GM18868 (cell line): ENCODE results near the gene PHF21A.

ENCODE experiments used
- ATAC-seq: cut with Tn5 transposase; IDR thresholded peaks from one replicate; pipeline ENCODE4 v1.9.1; 2021; ENCODE audit warnings: mild to moderate bottlenecking, moderate library complexity; ENCODE audit not compliant: unreplicated experiment

PHF21A gene

GRCh38 chr11:45937916-45938315, 183.3 kb downstream of the PHF21A start:
- ATAC-seq = no peak

- ATAC-seq = no peak
Observed at GRCh38 chr11:45936511-45937054, 184.7 kb downstream of the PHF21A start.

GRCh38 chr11:45935349-45936064, 185.7 kb downstream of the PHF21A start:
- ATAC-seq = no peak

- ATAC-seq = no peak
Observed at GRCh38 chr11:45934580-45935318, 186.5 kb downstream of the PHF21A start.

- no peak for ATAC-seq
Observed at GRCh38 chr11:45933846-45934579, 187.2 kb downstream of the PHF21A start.

GRCh38 chr11:45933131-45933831, 188.0 kb downstream of the PHF21A start:
- peak; percentile 34 for ATAC-seq

- no peak for ATAC-seq
Observed at GRCh38 chr11:45932217-45932616, 189.0 kb downstream of the PHF21A start.

GRCh38 chr11:45931739-45932138, 189.5 kb downstream of the PHF21A start:
- no peak for ATAC-seq

- ATAC-seq = no peak
Observed at GRCh38 chr11:45930951-45931570, 190.2 kb downstream of the PHF21A start.

GRCh38 chr11:45930031-45930794, 191.0 kb downstream of the PHF21A start:
- peak; percentile 84 for ATAC-seq

- ATAC-seq = no peak
Observed at GRCh38 chr11:45929486-45930030, 191.7 kb downstream of the PHF21A start.

- no peak for ATAC-seq
Observed at GRCh38 chr11:45928535-45929215, 192.6 kb downstream of the PHF21A start.

GRCh38 chr11:45927684-45928413, 193.4 kb downstream of the PHF21A start:
- no peak for ATAC-seq

GRCh38 chr11:45927332-45927683, 193.9 kb downstream of the PHF21A start:
- ATAC-seq = no peak

GRCh38 chr11:45926536-45927331, 194.5 kb downstream of the PHF21A start:
- ATAC-seq = no peak

- no peak for ATAC-seq
Observed at GRCh38 chr11:45926001-45926401, 195.3 kb downstream of the PHF21A start.

GRCh38 chr11:45925550-45925949, 195.7 kb downstream of the PHF21A start:
- no peak for ATAC-seq
